Stimulated activated CD8-positive, alpha-beta memory T cell treated with anti-CD3 and anti-CD28 coated beads, Interleukin-12 subunit alpha, Interleukin-12 subunit beta, amount 100 ng/mL, for 24 hours (primary cell): ENCODE data around the gene CLDN15.
"Not testable (repeated sequence)": the region's sequence is repeated elsewhere in the genome, so short reads cannot be mapped to it uniquely, and the experiment has no call there.

Experiments
- DNase-seq: peaks from one replicate; pipeline ENCODE4 v3.0.0-alpha.2; 2020; ENCODE audit errors: extremely low read depth

CLDN15 gene

DNA sequence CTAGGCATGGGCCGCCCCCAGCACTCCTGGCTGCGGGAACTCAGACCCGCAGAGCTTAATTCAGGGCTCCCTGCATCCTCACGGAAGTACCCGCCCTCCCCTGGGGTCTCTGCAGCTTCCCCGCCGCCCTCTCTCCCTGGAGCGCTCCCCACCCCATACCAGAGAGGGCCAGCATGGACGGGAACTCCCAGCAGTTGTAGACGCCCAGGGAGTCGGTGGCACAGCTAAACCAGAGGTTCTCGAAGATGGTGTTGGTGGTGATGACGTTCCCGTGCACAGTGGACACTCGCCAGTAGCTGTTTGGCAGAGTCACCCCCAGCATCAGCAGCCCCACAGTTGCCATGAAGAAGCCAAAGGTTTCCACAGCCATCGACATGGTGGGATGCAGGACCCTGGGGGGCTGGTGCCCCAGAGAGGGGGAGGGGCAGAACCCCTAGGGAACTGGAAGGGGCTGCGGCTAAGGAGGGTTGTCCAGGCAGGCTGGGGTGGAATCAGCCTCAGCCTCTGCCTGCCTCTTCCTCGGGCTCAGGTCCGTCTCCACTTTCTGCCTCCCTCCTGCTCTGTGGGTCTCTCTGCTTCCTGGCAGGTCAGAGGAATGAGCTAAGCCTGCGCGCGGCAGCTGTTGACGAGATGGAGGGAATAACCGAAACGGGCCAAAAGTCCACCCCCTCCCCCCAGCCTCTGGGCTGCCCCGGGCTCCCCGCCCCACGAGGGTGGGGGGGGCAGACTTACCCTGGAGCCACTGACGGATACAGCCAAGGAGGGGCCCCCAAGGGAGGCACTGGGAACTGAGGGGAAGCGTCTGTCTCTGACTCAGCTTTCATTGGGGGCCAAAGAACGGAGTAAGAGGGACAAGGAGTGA lies at the start of gene CLDN15:
TSS of gene CLDN15 (minus strand) at position 597 of the 862 bp plus-strand sequence. CDS start at position 376, 221 bp downstream.
- DNase-seq, result no peak

DNA sequence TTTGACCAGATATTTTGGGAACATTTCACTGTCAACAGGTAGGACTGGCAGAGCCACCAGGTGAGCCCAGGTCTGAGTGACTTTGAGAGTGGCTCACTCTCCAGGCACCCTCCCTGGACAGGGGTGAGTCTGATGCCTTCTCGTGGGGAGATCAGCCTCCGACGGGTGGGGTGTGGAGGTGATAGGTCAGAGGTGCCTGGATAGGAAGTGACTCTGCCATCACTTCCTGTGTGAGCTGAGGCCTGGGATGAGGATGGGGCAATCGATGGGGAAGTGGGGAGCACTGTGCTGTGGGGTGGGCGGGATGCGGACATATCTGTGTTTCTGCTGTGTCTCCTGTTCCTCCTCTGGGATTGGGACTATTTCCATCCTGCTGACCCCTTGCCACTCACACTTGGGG lies 49.4 kb upstream of the CLDN15 start:
- no peak for DNase-seq

GRCh38 chr7:101285880-101286279 lies 48.3 kb upstream of the CLDN15 start:
- DNase-seq, result not testable (repeated sequence)

DNA sequence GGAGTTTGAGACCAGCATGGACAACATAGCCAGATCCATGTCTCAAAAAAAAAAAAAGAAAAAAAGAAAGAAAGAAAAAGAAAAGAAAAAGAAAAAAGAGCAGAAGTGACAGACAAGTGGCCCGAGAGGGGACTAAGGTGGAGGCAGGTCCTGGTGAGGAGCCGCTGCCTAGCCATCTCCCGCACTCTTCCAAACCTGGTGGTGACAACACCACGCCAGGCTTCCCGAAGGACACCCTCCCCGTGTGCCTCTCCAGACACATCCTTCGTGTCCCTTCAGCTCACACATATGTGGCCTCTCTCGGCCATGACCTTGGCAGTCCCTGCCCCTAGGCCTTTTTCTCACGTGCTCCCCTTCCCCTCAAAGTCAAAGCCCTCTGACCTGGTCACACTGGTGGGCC lies 47.6 kb upstream of the CLDN15 start:
- no peak for DNase-seq

DNA sequence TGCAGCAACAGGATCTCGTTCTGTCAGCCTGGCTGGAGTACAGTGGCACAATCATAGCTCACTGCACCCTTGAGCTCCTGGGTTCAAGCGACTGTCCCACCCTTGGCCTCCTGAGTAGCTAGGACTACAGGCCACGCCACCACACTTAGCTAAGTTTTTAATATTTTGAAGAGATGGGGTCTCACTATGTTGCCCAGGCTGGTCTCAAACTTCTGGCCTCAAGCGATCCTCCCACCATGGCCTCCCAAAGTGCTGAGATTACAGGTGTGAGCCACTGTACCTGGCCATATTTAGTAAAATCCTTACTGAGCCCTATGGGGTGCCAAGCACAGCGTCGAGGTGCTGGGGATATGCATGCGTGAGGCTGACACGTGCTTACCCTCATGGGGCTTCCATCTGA lies 43.3 kb upstream of the CLDN15 start:
- DNase-seq, result not testable (repeated sequence)

GRCh38 chr7:101278461-101279292 lies 41.1 kb upstream of the CLDN15 start:
- no peak for DNase-seq

DNA sequence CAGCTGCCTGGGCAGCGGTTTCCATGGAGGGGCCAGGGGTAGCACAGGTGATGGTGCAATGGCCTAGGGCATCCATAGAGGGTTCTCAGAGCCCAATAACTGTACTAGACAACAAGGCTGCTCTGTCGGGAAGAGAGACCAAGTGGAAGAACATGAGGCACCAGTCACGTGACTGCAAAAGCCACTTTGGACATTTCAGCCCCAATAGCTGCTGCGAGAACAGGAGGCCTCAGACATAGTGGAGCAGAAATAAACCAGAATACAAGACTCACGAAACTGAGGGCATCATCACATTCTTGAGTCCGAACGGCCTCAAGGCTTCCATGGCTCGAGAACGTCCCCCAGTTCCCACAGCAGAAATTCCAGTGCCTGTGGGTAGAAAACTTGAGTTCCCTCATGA lies 39.6 kb upstream of the CLDN15 start:
- DNase-seq, result no peak

DNA sequence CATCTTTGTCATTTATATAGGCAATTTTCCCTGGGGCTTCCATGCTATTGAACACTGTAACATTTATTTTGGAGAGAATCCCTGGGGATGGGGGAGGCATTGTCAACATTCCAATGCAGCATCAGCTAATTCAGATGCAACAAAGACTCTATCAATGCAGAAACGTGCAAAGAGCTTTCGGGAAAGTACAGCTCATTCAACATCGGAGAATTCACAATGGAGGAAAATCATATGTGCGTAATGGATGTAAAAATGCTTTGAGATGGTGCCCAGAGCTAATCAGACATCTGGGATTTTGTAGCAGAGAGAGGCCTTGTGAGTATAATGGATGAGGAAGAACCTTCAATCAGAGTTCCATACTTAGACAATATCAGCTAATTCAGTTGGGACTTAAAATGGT lies 35.6 kb upstream of the CLDN15 start:
- no peak for DNase-seq

GRCh38 chr7:101271021-101271420 lies 33.4 kb upstream of the CLDN15 start:
- no peak for DNase-seq

DNA sequence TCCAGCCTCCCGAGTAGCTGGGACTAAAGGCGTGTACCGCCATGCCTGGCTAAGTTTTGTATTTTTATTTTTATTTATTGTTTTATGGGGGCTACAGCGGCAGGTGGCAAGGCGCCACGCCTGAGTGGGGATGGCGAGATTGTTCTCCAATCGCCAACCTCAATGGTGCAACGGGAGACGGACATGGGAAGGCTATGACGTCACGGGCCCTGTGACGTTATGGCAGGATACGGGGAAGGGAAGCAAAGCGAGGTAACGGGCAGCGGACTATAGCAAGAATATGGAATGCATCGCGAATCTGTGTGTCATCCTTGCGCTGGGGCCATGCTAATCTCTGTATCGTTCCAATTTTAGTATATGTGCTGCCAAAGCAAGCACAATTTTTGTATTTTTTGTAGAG lies 32.1 kb upstream of the CLDN15 start:
- no peak for DNase-seq

DNA sequence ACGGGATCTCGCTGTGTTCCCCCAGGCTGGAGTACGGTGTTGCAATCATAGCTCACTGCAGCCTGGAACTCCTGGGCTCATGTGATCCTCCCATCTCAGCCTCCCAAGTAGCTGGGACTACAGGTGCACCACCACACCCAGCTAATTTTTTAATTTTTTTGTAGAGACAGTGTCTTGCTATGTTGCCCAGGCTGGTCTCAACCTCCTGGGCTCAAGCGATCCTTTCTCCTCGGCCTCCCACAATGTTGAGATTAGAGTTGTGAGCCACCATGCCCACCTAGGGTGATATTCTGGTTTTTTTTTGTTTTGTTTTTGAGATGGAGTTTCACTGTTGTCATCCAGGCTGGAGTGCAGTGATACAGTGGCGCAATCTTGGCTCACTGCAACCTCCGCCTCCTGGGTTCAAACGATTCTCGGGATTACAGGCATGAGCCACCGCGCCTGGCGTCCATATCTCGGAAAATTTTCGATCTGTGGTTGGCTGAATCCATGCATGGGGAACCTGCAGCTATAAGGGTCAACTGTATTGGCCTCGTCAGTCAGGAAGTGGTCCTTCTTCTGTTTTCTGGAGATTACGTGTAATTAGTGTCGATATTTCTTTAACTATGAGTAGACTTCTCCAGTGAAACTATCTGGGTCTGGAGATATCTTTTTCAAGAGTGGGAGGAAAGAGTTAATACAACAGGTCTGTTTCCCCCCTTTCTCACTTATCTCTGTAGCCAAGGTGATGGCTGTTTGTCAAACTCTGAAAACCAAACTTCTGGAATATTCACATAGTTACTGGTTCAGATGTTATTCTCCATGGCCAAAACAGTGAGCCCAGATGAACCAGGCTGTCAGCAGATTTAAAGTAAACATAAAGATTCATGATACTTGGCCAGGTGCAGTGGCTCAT lies 28.3 kb upstream of the CLDN15 start:
- DNase-seq, result no peak

DNA sequence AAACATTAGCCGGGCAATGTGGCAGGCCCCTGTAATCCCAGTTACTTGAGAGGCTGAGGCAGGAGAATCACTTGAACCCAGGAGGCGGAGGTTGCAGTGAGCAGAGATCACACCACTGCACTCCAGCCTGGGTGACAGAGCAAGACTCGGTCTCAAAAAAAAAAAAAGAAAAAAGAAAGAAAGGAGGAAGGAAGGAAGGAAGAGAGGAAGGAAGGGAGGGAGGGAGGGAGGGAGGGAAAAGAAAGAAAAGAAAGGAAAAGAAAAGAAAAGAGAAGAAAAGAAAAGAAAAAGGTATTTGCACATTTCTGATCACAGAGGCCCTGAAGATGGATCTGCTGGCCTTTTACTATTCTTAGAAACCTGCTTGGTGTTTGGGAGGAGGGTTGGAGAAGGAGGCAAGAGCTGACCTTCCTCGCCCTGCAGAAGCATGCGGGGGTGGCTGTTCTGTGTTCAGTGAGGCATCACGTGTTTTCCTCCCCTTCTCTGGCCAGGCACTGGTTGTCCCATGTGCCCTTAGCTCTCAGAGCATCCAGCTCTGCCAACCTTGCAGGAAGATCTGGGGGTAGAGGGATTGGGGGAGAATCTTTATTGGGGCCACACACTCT lies 26.6 kb upstream of the CLDN15 start:
- not testable (repeated sequence) for DNase-seq

GRCh38 chr7:101258243-101258731 lies 20.7 kb upstream of the CLDN15 start:
- no peak for DNase-seq

- no peak for DNase-seq
Observed at GRCh38 chr7:101255796-101256195, 18.2 kb upstream of the CLDN15 start.

DNA sequence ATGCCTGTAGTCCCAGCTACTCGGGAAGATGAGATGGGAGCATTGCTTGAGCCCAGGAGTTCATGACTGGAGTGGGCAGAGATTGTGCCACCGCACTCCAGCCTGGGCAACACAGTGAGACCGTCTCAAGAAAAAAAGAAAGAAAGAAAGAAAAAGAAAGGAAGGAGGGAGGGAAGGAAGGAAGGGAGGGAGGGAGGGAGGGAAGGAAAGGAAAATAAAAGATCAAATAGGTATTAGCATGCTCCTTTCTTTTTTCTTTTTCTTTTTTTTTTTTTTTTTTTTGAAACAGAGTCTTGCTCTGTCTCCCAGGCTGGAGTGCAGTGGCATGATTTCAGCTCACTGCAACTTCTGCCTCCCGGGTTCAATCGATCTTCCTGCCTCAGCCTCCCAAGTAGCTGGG lies 15.6 kb upstream of the CLDN15 start:
- DNase-seq, result not testable (repeated sequence)

- peak; percentile 99 for DNase-seq
Observed at GRCh38 chr7:101251871-101252659, 14.5 kb upstream of the CLDN15 start.

DNA sequence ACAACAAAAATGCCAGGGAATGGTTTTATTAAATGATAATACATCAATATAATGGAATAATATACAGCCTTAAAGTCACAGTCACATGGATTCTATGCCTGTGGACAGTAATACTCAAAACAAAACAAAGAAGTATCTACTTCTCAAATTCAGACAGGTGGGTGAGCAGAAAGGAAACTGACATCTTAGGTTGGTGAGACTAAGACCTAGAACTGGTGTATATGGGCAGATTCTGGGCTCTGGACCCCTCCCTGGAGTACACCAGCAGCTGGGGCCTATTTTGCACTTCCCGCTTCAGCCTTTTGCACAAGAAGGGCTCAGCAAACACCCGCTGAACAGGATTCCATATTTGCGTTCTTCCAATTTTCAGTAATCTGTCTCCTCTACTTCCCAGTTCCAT lies 12.7 kb upstream of the CLDN15 start:
- DNase-seq, result no peak

DNA sequence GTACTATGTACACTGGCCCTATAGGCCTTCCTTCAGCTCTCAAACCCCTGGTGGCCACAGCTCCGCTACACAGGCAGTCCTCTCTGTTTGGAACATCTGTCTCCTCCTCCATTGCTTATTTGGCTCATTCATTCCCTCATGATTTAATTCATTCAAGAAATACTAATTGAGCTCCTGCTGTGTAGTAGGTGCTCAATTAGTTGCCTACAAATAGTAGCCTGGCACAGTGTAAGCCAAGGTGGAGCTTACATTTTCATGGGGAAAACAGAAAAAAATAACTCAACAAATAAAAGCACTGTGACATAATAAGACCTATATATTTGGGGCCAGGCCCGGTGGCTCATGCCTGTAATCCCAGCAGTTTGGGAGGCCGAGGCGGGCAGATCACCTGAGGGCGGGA lies 10.7 kb upstream of the CLDN15 start:
- no peak for DNase-seq

DNA sequence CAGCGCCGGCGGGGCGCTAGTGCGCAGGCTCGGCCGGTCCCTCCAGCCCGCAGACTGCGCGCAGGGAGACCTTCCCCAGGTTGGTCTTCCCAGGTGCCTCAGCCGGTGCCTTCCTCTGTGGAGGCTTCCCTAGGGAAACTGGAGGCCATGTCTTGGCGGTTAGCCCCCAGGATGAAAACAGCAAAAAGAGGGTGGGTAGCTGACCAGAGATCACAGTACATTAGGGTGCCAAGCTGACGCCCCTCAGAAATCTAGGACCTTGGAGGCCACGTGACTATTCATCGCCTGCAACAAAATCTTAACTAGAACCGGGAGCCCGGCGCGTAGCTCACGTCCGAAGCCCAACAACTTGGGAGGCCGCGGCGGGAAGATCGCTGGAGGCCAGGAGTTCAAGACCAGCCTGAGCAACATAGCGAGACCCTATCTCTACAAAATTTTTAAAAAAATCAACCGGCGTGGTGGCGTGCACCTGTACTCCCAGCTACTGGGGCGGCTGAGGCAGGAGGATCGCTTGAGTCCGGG lies 7.6 kb upstream of the CLDN15 start:
- no peak for DNase-seq
